RWPE1 (cell line): ENCODE measurements around the gene METTL17.
A peak's percentile ranks its signal among the peaks of the same experiment; 100 is the strongest.

Experiments used
- CTCF ChIA-PET: fragments of 350-600 bp; sonication (Branson Sonifier 250); formaldehyde crosslinking; extraction: SDS; loops from one replicate; lab custom pipeline; 2021; lab: Yijun Ruan, JAX
- POLR2A ChIA-PET: fragments of 400-600 bp; formaldehyde crosslinking; extraction: SDS; loops from one replicate; lab custom pipeline; 2020; ENCODE audit warnings: antibody characterized with exemption; ENCODE audit not compliant: low non-redundant PET; lab: Yijun Ruan, JAX
- DNase-seq: peaks from one replicate; pipeline ENCODE4 v3.0.0; 2012; ENCODE audit warnings: low spot score
- H3K27ac ChIP-seq: fragments of 450-650 bp; 2 replicates; pipeline ENCODE4 v1.5.1; 2017
- TF ChIP-seq, protein P1 (sequence below): fragments of 450-650 bp; conservative IDR thresholded peaks from 2 replicates; pipeline ENCODE4 v1.5.1; 2017; ENCODE audit warnings: low read depth, mild to moderate bottlenecking

METTL17 gene

DNA sequence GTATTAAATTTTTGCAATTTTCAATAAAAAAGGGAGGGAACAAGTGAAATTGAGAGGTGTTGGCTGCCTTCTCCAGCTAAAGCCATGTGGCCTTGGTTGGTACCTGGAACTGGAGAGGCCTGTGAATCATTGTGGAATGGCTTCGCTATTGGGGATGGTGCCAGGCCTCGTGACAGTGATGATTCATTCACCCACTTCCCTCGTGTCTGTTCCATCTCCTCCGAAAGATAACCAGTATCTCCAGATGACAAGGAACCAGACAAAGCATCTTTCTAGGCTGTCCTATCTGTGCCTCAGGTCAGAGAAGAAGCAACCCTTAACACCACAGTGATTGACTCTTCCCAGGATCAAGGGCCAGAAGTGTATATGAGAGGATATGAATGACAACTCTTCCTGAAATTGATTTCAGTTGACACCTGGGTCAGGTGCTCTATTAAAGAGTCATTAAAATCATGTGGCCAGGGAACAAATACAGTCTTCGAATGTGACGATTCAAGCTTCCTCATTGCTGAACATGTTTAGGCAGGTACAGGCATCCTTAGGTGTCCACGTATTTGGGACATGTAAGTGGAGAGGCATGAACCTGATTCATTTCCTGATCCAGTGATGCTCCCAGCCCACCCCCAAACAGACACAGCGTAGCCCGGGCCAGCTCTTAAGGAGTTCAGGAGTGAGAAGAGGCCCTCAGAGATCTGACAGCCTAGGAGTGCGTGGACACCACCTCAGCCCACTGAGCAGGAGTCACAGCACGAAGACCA, 52.1 kb downstream of the METTL17 start, which contains the start of gene RNASE7:
Gene RNASE7 (plus strand): TSS at position 687 of the 758 bp plus-strand sequence. CDS start 631 bp downstream, outside the sequence.
- H3K27ac ChIP-seq, result peak within 1 kb of the TSS; percentile 56
- ChIA-PET CTCF (interaction anchor here (0.6 to 4.6 kb wide), 3 partner anchors 26 to 71 kb away, joined by 3 to 83 read pairs (median 8); no protein-coding TSS in a partner anchor), POLR2A (interaction anchor here (0.5 to 1.0 kb wide), 4 partner anchors 17 to 422 kb away, joined by 3 read pairs; no protein-coding TSS in a partner anchor)
- TF ChIP-seq, protein P1, sequence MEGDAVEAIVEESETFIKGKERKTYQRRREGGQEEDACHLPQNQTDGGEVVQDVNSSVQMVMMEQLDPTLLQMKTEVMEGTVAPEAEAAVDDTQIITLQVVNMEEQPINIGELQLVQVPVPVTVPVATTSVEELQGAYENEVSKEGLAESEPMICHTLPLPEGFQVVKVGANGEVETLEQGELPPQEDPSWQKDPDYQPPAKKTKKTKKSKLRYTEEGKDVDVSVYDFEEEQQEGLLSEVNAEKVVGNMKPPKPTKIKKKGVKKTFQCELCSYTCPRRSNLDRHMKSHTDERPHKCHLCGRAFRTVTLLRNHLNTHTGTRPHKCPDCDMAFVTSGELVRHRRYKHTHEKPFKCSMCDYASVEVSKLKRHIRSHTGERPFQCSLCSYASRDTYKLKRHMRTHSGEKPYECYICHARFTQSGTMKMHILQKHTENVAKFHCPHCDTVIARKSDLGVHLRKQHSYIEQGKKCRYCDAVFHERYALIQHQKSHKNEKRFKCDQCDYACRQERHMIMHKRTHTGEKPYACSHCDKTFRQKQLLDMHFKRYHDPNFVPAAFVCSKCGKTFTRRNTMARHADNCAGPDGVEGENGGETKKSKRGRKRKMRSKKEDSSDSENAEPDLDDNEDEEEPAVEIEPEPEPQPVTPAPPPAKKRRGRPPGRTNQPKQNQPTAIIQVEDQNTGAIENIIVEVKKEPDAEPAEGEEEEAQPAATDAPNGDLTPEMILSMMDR, result no peak
- peak; percentile 90 for DNase-seq

GRCh38 chr14:21042918-21043317, 53.1 kb downstream of the METTL17 start:
- POLR2A ChIA-PET, result no interaction called here
- no peak for DNase-seq
- TF ChIP-seq, protein P1, result no peak
- CTCF ChIA-PET, result interaction anchor here (1.1 to 4.6 kb wide), 3 partner anchors 28 to 61 kb away, joined by 4 to 83 read pairs (median 7); no protein-coding TSS in a partner anchor
- no peak overlapping the region; the same call in 1 of the 2 replicates for H3K27ac ChIP-seq

GRCh38 chr14:21043387-21043973, 53.7 kb downstream of the METTL17 start:
- TF ChIP-seq, protein P1, result no peak
- no peak overlapping the region; the same call in 1 of the 2 replicates for H3K27ac ChIP-seq
- ChIA-PET CTCF (interaction anchor here (1.1 to 1.7 kb wide), 3 partner anchors 19 to 61 kb away, joined by 4 to 7 read pairs (median 4); no protein-coding TSS in a partner anchor), POLR2A (interaction anchor here (0.6 kb wide), 1 partner anchor 700 kb away, joined by 5 read pairs; no protein-coding TSS in a partner anchor)
- no peak for DNase-seq

DNA sequence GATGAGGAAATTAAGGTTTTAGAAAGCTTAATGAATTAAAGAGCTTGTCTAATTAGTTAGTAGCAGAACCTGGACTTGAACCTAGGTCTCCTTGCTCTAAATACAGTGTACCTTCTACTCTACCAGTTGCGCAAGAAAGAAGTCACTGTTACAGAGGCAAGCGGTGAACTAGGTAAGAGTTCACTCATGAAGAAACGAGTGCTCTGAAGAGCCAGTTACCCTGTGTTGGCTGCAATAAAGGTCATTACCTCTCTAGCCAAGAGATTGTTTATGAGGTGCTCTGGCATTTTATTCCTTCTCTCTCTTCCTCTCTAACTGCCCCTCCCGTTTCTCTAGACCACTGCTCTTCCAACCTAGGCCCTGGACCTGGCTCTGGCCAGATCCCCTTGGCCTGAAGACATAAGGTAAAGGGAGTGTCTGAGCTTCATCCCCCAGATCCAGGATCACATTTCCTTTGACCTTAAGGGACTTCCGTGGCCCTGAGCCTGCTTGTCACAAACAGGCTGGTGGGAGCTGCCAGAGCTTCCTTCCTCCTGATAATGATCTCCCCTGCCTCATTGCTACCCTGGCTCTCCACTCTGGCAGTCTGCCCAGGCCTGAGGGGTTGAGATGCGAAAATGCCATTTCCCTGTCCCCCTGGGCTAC, 54.3 kb downstream of the METTL17 start:
- DNase-seq, result no peak
- no peak overlapping the region for H3K27ac ChIP-seq
- POLR2A ChIA-PET, result interaction anchor here (0.6 kb wide), 1 partner anchor 701 kb away, joined by 5 read pairs; no protein-coding TSS in a partner anchor
- CTCF ChIA-PET, result interaction anchor here (1.1 to 1.7 kb wide), 2 partner anchors 20 to 29 kb away, joined by 4 to 7 read pairs; no protein-coding TSS in a partner anchor
- TF ChIP-seq, protein P1, result no peak
